ENCODE measurements around the gene CERS5.

The CERS5 gene

GRCh38 chr12:50142993-50143392 is 24.2 kb downstream of the CERS5 start:
- TF ChIP-seq CTCF (IDR thresholded peaks at IDR 0.05; ENCODE audit: insufficient read depth, low read depth, low read length, missing control alignments): no peak
- no peak overlapping the region for H3K4me3 ChIP-seq (ENCODE audit: low read depth, low read length)
- no peak for DNase-seq (ENCODE audit: low read depth)

GRCh38 chr12:50132505-50133135 is 34.5 kb downstream of the CERS5 start:
- peak; percentile 54 for TF ChIP-seq CTCF (IDR thresholded peaks at IDR 0.05; ENCODE audit: insufficient read depth, low read depth, low read length, missing control alignments)
- no peak overlapping the region for H3K4me3 ChIP-seq (ENCODE audit: low read depth, low read length)
- DNase-seq (ENCODE audit: low read depth): peak; percentile 66

- no peak for TF ChIP-seq CTCF (IDR thresholded peaks at IDR 0.05; ENCODE audit: insufficient read depth, low read depth, low read length, missing control alignments)
- DNase-seq (ENCODE audit: low read depth): no peak
- H3K4me3 ChIP-seq (ENCODE audit: low read depth, low read length): no peak overlapping the region
These were observed 37.9 kb downstream of the CERS5 start for GRCh38 chr12:50129290-50129689.

- DNase-seq (ENCODE audit: low read depth): no peak
- H3K4me3 ChIP-seq (ENCODE audit: low read depth, low read length): no peak overlapping the region
- no peak for TF ChIP-seq CTCF (IDR thresholded peaks at IDR 0.05; ENCODE audit: insufficient read depth, low read depth, low read length, missing control alignments)
These were observed 39.6 kb downstream of the CERS5 start for GRCh38 chr12:50127546-50127945.

- no peak for TF ChIP-seq CTCF (IDR thresholded peaks at IDR 0.05; ENCODE audit: insufficient read depth, low read depth, low read length, missing control alignments)
- no peak for DNase-seq (ENCODE audit: low read depth)
- H3K4me3 ChIP-seq (ENCODE audit: low read depth, low read length): no peak overlapping the region
These were observed 44.0 kb downstream of the CERS5 start for GRCh38 chr12:50123203-50123602.

GRCh38 chr12:50121641-50122040 is 45.5 kb downstream of the CERS5 start:
- H3K4me3 ChIP-seq (ENCODE audit: low read depth, low read length): no peak overlapping the region
- DNase-seq (ENCODE audit: low read depth): no peak
- no peak for TF ChIP-seq CTCF (IDR thresholded peaks at IDR 0.05; ENCODE audit: insufficient read depth, low read depth, low read length, missing control alignments)

- no peak for TF ChIP-seq CTCF (IDR thresholded peaks at IDR 0.05; ENCODE audit: insufficient read depth, low read depth, low read length, missing control alignments)
- no peak for DNase-seq (ENCODE audit: low read depth)
- H3K4me3 ChIP-seq (ENCODE audit: low read depth, low read length): no peak overlapping the region
These were observed 46.2 kb downstream of the CERS5 start for GRCh38 chr12:50120953-50121352.

Measured in GM12865 (cell line).